SK-N-SH treated with all-trans-retinoic acid at 6 μM for 48 hours (cell line): ENCODE data around the gene GALNT11.

Source experiments
- OSR1 ChIP-seq: fragments of 250-450 bp; sonication (Bioruptor Pico); IDR thresholded peaks from 2 replicates; pipeline ENCODE4 v1.8.0; 2022; ENCODE audit warnings: moderate library complexity, mild to moderate bottlenecking, inconsistent platforms
- ZNF70 ChIP-seq: fragments of 450-650 bp; formaldehyde crosslinking; IDR thresholded peaks from 2 replicates; pipeline ENCODE4 v1.5.0; 2020; ENCODE audit warnings: mild to moderate bottlenecking, moderate library complexity
- TF ChIP-seq, protein P1 (sequence below): fragments of 250-450 bp; sonication (Bioruptor Pico); IDR thresholded peaks from 2 replicates; pipeline ENCODE4 v1.5.1; 2020; ENCODE audit warnings: low read depth, mild to moderate bottlenecking, moderate library complexity

- TF ChIP-seq, protein P1, sequence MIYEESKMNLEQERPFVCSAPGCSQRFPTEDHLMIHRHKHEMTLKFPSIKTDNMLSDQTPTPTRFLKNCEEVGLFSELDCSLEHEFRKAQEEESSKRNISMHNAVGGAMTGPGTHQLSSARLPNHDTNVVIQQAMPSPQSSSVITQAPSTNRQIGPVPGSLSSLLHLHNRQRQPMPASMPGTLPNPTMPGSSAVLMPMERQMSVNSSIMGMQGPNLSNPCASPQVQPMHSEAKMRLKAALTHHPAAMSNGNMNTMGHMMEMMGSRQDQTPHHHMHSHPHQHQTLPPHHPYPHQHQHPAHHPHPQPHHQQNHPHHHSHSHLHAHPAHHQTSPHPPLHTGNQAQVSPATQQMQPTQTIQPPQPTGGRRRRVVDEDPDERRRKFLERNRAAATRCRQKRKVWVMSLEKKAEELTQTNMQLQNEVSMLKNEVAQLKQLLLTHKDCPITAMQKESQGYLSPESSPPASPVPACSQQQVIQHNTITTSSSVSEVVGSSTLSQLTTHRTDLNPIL, result no peak
- TF ChIP-seq ZNF70 (no peak), OSR1 (no peak)
These were observed 91.9 kb downstream of the GALNT11 start for GRCh38 chr7:152117356-152117755.
